SH-SY5Y (cell line): ENCODE measurements around the gene VWA3A.

Experiments used
- GATA2 ChIP-seq: IDR thresholded peaks from 2 replicates; pipeline ENCODE4 v1.6.1; 2011; ENCODE audit warnings: mild to moderate bottlenecking, low read depth, low read length
- GATA3 ChIP-seq: IDR thresholded peaks from 2 replicates; pipeline ENCODE4 v1.6.1; 2011; ENCODE audit warnings: low read depth, mild to moderate bottlenecking, low read length, moderate library complexity

- TF ChIP-seq GATA3 (no peak), GATA2 (no peak)
Observed at GRCh38 chr16:22165508-22166285, 73.4 kb downstream of the VWA3A start.
